PC-9 (cell line): ENCODE data around the gene C19orf25. TPM values are rescaled to one million over a fixed set of nuclear protein-coding genes. Genes with fewer than 3 reads are reported as not detected.

Source experiments
- BruUV-seq: library from RNA; stranded (reverse); fragments of 400-500 nt; replicated peaks from 2 replicates; lab custom pipeline; 2021; lab: Mats Ljungman, UMichigan
- CTCF ChIA-PET: fragments of 300-600 bp; sonication (Branson Sonifier 250); formaldehyde crosslinking; loops from one replicate; lab custom pipeline; 2022; ENCODE audit warnings: antibody characterized with exemption; lab: Charles Lee
- POLR2A ChIA-PET: fragments of 300-600 bp; sonication (Branson Sonifier 250); formaldehyde crosslinking; loops from one replicate; lab custom pipeline; 2022; ENCODE audit warnings: antibody characterized with exemption; ENCODE audit not compliant: unreplicated experiment; lab: Charles Lee
- DNase-seq, 2 experiments: peaks; one replicate each; pipeline versions ENCODE4 v3.0.0 to v3.0.0-alpha.2; 2015 to 2022; ENCODE audit warnings: mixed read lengths in 1 of 2
- H2AFZ ChIP-seq: fragments of 200-600 bp; sonication (generic); 2 replicates; pipeline ENCODE4 v1.8.1; 2017; ENCODE audit warnings: antibody characterized with exemption
- H3F3A ChIP-seq: fragments of 200-600 bp; sonication (generic); 2 replicates; pipeline ENCODE4 v1.8.1; 2017; ENCODE audit warnings: antibody characterized with exemption, mild to moderate bottlenecking, low read depth; ENCODE audit not compliant: insufficient read depth
- H3K27ac ChIP-seq: fragments of 200-600 bp; sonication (generic); 2 replicates; pipeline ENCODE4 v1.6.1; 2016; ENCODE audit warnings: mixed run types
- H3K27me3 ChIP-seq: fragments of 200-600 bp; sonication (generic); 2 replicates; pipeline ENCODE4 v1.6.1; 2016; ENCODE audit warnings: low read depth, mixed run types; ENCODE audit not compliant: insufficient read depth
- H3K36me3 ChIP-seq: fragments of 200-600 bp; sonication (generic); 2 replicates; pipeline ENCODE4 v1.6.1; 2016; ENCODE audit warnings: low read depth, mixed run types
- H3K4me1 ChIP-seq: fragments of 200-600 bp; sonication (generic); replicated peaks from 2 replicates; pipeline ENCODE4 v1.6.1; 2016; ENCODE audit warnings: mixed run types; ENCODE audit not compliant: insufficient read depth
- H3K4me2 ChIP-seq: fragments of 200-600 bp; sonication (generic); 2 replicates; pipeline ENCODE4 v1.6.1; 2017; ENCODE audit warnings: mixed run types
- H3K4me3 ChIP-seq: fragments of 200-600 bp; sonication (generic); 2 replicates; pipeline ENCODE4 v1.6.1; 2016; ENCODE audit warnings: mixed run types
- H3K79me2 ChIP-seq: fragments of 200-600 bp; sonication (generic); 2 replicates; pipeline ENCODE4 v1.6.1; 2017; ENCODE audit warnings: low read depth, mixed run types
- H3K9me2 ChIP-seq: fragments of 200-600 bp; sonication (generic); 2 replicates; pipeline ENCODE4 v1.8.1; 2017; ENCODE audit warnings: mild to moderate bottlenecking; ENCODE audit not compliant: insufficient read depth
- H3K9me3 ChIP-seq: fragments of 200-600 bp; sonication (generic); 2 replicates; pipeline ENCODE4 v1.8.1; 2016; ENCODE audit warnings: low read depth; ENCODE audit not compliant: insufficient read depth
- H4K20me1 ChIP-seq: fragments of 200-600 bp; sonication (generic); 2 replicates; pipeline ENCODE4 v1.8.1; 2017; ENCODE audit not compliant: insufficient read depth
- CTCF ChIP-seq: fragments of 200-600 bp; sonication (generic); conservative IDR thresholded peaks from 2 replicates; pipeline ENCODE4 v1.6.1; 2017; ENCODE audit warnings: mixed run types, antibody characterized with exemption, mild to moderate bottlenecking, moderate library complexity
- EZH2 ChIP-seq: fragments of 200-600 bp; sonication (generic); IDR thresholded peaks from 2 replicates; pipeline ENCODE4 v1.8.0; 2017; ENCODE audit warnings: antibody characterized with exemption, low read depth
- intact Hi-C: fragments of 100-400 bp; cut with micrococcal nuclease; formaldehyde crosslinking; loops from one replicate; pipeline ENCODE4 v1.10.0; 2022; ENCODE audit not compliant: unreplicated experiment
- total RNA-seq: library from RNA; stranded (reverse); gene quantifications from 2 replicates; pipeline ENCODE4 v1.2.3, GENCODE V29; 2021

The C19orf25 gene
- total RNA-seq, 1 experiment from 2014 or later, result 28.0 TPM

DNA sequence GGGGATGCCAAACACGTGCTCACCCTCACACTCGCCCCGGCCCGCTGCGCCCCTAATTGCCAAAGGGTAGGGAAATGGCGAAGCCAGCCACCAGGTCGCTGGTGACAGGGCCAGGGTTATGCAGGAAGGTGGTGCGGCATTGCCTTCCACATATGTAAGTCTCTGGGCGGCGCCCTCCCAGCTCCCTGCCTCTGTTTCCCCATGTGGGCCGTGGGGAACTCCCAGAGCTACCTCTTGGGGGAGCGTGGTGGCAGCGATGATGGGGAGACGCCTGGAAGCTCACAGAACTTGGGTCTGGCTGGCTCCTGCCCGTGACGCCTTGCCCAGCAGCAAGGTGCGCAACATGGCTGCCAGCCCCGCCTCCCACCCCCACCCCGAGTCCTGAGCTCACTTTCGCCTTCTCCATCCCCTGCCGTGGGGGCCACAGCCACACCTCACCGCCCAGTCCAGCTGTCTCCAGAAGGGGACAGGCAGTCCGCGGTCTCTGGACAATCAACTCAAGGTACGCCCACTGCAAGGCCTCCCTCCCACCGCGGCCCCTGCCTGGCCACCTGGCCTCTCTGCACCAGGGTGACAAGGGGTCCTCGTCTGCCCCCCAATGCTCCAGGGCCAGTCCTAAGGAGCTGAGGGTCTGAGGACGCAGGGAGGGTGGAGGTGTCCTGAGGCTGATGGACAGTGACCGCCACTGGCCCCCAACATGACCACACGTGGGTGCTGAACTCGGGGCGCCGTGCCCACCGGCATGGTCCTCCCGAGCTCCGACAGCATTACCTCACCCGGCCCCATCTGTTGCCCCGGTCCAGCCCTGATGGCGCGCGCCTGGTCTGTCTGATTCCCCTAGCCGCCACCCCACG, 6.6 kb downstream of the C19orf25 start:
- intact Hi-C loops, result no loop called here
- H3F3A ChIP-seq, result peaks cover 5% of the 10 kb centered on the region; the same call in 1 of the 2 replicates
- no peaks in the 10 kb centered on the region for H3K36me3 ChIP-seq
- no peak for TF ChIP-seq EZH2
- TF ChIP-seq CTCF, result no peak
- POLR2A ChIA-PET, result no interaction called here
- H2AFZ ChIP-seq, result no peak overlapping the region
- H3K27ac ChIP-seq, result no peak overlapping the region
- 0 out of 2 replicates have a peak, but pooled peaks cover 6% of the 10 kb centered on the region for H3K79me2 ChIP-seq
- H3K9me3 ChIP-seq, result no peaks in the 10 kb centered on the region
- CTCF ChIA-PET, result no interaction called here
- no peak overlapping the region for H3K4me2 ChIP-seq
- no TSS peak for BruUV-seq
- no peak overlapping the region for H3K4me3 ChIP-seq
- H4K20me1 ChIP-seq, result peaks cover 8% of the 10 kb centered on the region
- no peaks in the 10 kb centered on the region for H3K9me2 ChIP-seq
- no peak for DNase-seq
- H3K27me3 ChIP-seq, result no peaks in the 10 kb centered on the region
- 0 out of 2 replicates have a peak, but pooled peaks cover 3% of the 10 kb centered on the region for H3K4me1 ChIP-seq

- TF ChIP-seq EZH2 (no peak), CTCF (no peak)
- DNase-seq, result no peak
- peaks cover 4% of the 10 kb centered on the region for H4K20me1 ChIP-seq
- no peak overlapping the region for H3K4me3 ChIP-seq
- no peaks in the 10 kb centered on the region for H3K27me3 ChIP-seq
- H3F3A ChIP-seq, result no peaks in the 10 kb centered on the region
- BruUV-seq, result no TSS peak
- no peak overlapping the region for H3K27ac ChIP-seq
- peak overlapping the region; percentile 55; the same call in 1 of the 2 replicates for H3K4me2 ChIP-seq
- 0 out of 2 replicates have a peak, but pooled peaks cover 2% of the 10 kb centered on the region for H3K79me2 ChIP-seq
- ChIA-PET POLR2A (interaction anchor here (0.5 kb wide), 1 partner anchor 57 kb away, joined by 5 read pairs; no protein-coding TSS in a partner anchor), CTCF (no interaction called here)
- H3K4me1 ChIP-seq, result no peaks in the 10 kb centered on the region
- no peaks in the 10 kb centered on the region for H3K9me3 ChIP-seq
- no peak overlapping the region for H2AFZ ChIP-seq
- H3K36me3 ChIP-seq, result no peaks in the 10 kb centered on the region
- no peaks in the 10 kb centered on the region for H3K9me2 ChIP-seq
- intact Hi-C loops, result no loop called here
These were observed 7.4 kb downstream of the C19orf25 start for GRCh38 chr19:1471515-1472160.

DNA sequence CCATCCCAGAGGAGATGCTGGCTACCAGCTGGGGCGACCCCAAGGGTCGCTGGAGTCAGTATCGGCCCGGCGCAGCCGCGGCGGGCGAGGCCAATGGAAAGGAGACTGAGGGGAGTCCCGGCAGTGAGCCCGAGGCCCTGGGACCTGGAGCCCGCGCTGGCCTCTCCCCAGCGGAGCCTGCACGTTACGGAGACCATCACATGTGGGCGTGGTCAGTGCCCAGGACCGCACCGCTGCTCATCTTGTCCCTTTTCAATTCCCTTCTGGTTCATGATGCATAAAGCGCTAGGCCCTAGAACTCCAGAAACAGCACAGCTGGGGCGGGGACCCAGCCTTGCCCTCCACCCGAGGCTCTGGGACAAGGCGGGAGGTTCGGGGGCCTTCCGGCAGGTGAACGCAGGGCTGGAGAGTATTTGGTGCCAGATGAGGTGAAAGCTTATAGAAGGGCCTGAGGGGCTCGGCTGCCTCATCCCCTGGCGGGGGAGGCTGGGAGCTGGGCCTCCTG, 8.0 kb downstream of the C19orf25 start:
- Histone ChIP-seq H3K27me3 (no peaks in the 10 kb centered on the region), H3K4me2 (peak overlapping the region; percentile 55), H4K20me1 (no peaks in the 10 kb centered on the region; the same call in none of the 2 replicates), H3F3A (no peaks in the 10 kb centered on the region), H3K4me3 (no peak overlapping the region), H3K4me1 (no peaks in the 10 kb centered on the region), H3K9me3 (no peaks in the 10 kb centered on the region), H3K36me3 (no peaks in the 10 kb centered on the region), H2AFZ (no peak overlapping the region), H3K79me2 (no peaks in the 10 kb centered on the region), H3K27ac (no peak overlapping the region), H3K9me2 (no peaks in the 10 kb centered on the region)
- intact Hi-C loops, result no loop called here
- TF ChIP-seq EZH2, result no peak
- TF ChIP-seq CTCF, result no peak
- BruUV-seq, result no TSS peak
- DNase-seq, result no peak
- ChIA-PET CTCF (no interaction called here), POLR2A (no interaction called here)
